PFSK-1 (cell line): Measurements from ENCODE around the gene IPCEF1.

ENCODE experiments used
- FOXP2 ChIP-seq: optimal IDR thresholded peaks from 2 replicates; pipeline ENCODE3; 2011; ENCODE audit warnings: borderline replicate concordance, control low read depth, inconsistent platforms; ENCODE audit not compliant: insufficient read depth; ENCODE audit errors: extremely low read length, extremely low read depth
- POLR2AphosphoS5 ChIP-seq: IDR thresholded peaks from 2 replicates; pipeline ENCODE4 v1.6.1; 2012; ENCODE audit warnings: low read depth, mild to moderate bottlenecking, control low read depth, low read length, moderate library complexity
- REST ChIP-seq, 2 experiments: IDR thresholded peaks; 2 replicates each; pipeline versions ENCODE4 v1.6.1 to v1.8.0; 2011 to 2012; ENCODE audit warnings: low read depth in 2 of 2, low read length in 2 of 2, control low read depth in 1 of 2, inconsistent platforms in 1 of 2, mild to moderate bottlenecking in 1 of 2, moderate library complexity in 1 of 2; ENCODE audit not compliant: insufficient read depth in 1 of 2
- SIN3A ChIP-seq: IDR thresholded peaks from 2 replicates; pipeline ENCODE4 v1.6.1; 2012; ENCODE audit warnings: mild to moderate bottlenecking, low read length, moderate library complexity, borderline replicate concordance; ENCODE audit not compliant: insufficient read depth
- TAF1 ChIP-seq: IDR thresholded peaks from 2 replicates; pipeline ENCODE4 v1.6.1; 2012; ENCODE audit warnings: low read length, control low read depth, borderline replicate concordance; ENCODE audit not compliant: insufficient read depth

IPCEF1 gene

GRCh38 chr6:154316131-154316530 is 40.5 kb downstream of the IPCEF1 start:
- TF ChIP-seq POLR2AphosphoS5 (no peak), REST (IDR thresholded peaks at IDR 0.05; ENCODE audit: insufficient read depth in 1 of 2, low read depth in 2 of 2, low read length in 2 of 2) (no peak), SIN3A (no peak), FOXP2 (no peak), TAF1 (no peak)

GRCh38 chr6:154314084-154314483 is 42.5 kb downstream of the IPCEF1 start:
- TF ChIP-seq SIN3A (no peak), POLR2AphosphoS5 (no peak), REST (IDR thresholded peaks at IDR 0.05; ENCODE audit: insufficient read depth in 1 of 2, low read depth in 2 of 2, low read length in 2 of 2) (no peak), TAF1 (no peak), FOXP2 (no peak)

DNA sequence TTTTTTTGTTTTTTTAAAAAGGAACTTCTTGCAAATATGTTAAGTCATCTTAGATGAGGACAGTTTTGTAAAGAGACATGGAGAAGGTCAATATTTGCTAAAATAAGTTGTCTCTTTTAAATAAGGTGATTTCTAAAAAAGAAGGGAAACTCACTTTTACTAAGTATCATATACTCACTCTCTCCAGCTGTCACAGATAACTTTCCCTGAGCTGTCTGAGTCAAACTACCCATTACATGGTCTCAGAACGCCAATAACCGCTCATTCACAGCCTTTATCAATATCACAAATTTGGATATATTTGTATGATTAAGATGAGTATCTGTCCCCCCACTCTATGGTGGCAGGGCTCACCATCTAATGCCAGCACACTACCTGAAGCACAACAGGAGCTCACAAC is 47.6 kb downstream of the IPCEF1 start:
- TF ChIP-seq POLR2AphosphoS5 = no peak

DNA sequence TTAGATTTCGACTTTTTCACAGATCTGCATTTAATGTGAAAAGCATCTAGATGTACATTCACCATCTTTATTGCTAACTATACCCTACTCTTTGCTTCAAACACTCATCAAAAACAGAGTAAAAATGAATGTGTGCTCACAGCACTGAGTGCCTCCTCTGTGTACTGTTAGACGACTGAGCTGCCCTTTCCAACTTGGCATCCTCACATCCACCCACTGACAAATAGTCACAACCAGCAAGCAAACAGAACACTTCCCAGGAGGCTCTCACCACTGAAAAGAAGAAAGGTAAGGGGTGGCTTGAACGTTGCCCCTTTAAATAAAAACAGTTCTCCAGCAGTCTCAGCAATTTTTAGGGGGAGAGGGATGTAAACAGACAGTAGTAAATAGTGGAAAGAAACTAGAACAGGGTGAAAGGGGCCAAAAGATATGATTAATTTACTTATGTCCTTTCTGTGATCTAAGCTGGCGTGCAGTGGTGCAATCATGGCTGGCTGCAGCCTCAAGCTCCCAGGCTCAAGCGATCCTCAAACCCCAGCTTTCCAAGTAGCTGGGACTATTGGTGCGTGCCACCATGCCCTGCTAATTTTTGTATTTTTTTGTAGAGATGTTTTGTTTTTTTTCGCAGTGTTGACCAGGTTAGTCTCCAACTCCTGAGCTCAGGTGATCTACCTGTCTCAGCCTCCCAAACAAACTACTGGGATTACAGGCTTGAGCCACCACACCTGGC is 48.7 kb downstream of the IPCEF1 start:
- TF ChIP-seq SIN3A = no peak
- no peak for TF ChIP-seq REST (IDR thresholded peaks at IDR 0.05; ENCODE audit: insufficient read depth in 1 of 2, low read depth in 2 of 2, low read length in 2 of 2)
- no peak for TF ChIP-seq POLR2AphosphoS5
- TF ChIP-seq FOXP2 = no peak
- TF ChIP-seq TAF1 = no peak

DNA sequence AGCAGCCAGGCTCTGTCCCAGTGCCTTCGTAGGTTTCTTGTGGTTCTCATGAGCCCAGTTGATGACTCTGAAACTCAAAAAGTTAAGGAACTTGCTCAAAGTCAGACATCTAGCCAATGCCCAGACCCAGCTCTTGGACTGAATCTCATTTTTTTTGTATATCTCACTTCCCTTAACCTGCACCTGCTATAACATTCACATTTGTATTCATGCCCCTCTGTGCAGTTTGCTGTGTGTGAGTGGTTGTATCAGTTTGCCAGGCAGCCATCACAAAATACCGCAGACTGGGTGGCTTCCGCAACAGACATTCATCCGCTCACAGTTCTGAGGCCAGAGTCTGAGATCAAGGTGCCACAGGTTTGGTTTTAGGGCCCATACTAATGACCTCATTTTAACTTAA is 49.9 kb downstream of the IPCEF1 start:
- TF ChIP-seq FOXP2 (no peak), REST (IDR thresholded peaks at IDR 0.05; ENCODE audit: insufficient read depth in 1 of 2, low read depth in 2 of 2, low read length in 2 of 2) (no peak), TAF1 (no peak), SIN3A (no peak), POLR2AphosphoS5 (no peak)
